Pons (tissue), 1 donor: Measurements from ENCODE around the gene PDIA5.

ENCODE experiments used
- DNase-seq: peaks from one replicate; pipeline ENCODE4 v3.0.0-alpha.2; 2016; ENCODE audit warnings: low spot score

PDIA5 gene

GRCh38 chr3:123169492-123169929 is 102.7 kb downstream of the PDIA5 start:
- DNase-seq, result no peak

GRCh38 chr3:123169930-123170329 is 103.1 kb downstream of the PDIA5 start:
- DNase-seq, result no peak

DNA sequence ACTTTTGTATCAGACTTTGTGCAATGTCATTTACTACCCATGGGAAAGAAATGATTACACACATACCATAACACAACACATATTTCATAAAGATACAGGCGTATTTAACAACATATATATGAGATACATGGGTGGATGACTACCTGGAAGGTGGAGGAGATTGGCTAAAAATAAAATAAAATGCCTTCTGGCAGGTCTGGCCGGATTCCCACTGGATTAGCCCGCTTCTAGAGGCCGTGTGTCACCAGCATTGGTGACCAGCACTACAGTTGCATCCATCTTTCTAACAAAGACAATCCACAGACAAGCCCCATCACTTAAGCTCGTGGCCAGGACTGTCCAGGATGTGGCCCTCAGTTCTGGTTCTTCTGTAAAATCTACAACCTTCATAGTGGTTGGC is 114.0 kb downstream of the PDIA5 start:
- DNase-seq, result no peak

- DNase-seq, result no peak
Observed at GRCh38 chr3:123186695-123187094, 119.9 kb downstream of the PDIA5 start.

- DNase-seq, result no peak
Observed at GRCh38 chr3:123188058-123188457, 121.2 kb downstream of the PDIA5 start.

DNA sequence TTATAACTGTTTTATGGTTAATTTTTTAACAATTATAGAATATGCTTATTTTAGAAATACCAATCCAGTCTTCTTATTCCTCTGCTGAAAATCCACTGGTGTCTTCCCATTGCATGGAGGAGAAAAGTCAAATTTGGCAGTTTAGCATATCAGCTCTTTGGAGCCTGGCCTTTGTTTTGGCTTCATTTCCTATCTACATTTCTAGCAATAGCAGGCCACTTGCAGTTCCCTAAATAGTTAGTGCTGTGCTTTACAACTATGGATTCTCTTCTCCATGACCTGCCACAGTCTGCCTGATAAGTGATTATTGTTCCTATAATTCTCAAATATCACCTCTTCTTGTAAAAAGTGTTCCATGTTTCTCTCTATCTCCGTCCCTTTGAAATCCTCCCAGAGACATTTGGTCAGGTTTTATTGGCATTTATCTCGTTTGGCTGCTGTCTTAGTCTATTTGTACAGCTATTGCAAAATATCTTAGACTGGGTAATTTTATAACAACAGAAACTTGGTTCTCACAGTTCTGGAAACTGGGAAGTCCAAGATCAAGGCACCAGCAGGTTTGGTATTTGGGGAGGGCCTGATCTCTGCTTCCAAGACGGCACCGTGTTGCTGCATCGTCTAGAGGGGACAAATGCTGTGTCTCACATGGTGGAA is 126.8 kb downstream of the PDIA5 start:
- peak; percentile 2 for DNase-seq

GRCh38 chr3:123194552-123194951 is 127.7 kb downstream of the PDIA5 start:
- DNase-seq, result peak; percentile 11

GRCh38 chr3:123198372-123198771 is 131.5 kb downstream of the PDIA5 start:
- no peak for DNase-seq

DNA sequence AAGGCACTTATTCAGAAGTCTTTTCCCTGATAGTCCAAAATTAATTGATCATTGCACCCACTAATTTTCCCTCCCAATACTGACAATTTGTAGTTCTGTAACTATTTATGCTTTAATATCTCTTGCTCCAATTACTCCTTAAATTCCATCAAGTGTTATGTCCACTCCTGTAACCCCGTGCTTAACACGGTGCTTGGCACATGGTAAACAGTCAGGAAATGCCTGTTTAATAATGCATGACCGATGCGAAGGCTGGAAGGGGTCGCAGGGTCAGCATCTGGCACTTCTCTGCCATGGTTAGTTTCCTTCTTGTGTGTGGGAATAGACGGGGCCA is 134.4 kb downstream of the PDIA5 start:
- DNase-seq, result no peak

DNA sequence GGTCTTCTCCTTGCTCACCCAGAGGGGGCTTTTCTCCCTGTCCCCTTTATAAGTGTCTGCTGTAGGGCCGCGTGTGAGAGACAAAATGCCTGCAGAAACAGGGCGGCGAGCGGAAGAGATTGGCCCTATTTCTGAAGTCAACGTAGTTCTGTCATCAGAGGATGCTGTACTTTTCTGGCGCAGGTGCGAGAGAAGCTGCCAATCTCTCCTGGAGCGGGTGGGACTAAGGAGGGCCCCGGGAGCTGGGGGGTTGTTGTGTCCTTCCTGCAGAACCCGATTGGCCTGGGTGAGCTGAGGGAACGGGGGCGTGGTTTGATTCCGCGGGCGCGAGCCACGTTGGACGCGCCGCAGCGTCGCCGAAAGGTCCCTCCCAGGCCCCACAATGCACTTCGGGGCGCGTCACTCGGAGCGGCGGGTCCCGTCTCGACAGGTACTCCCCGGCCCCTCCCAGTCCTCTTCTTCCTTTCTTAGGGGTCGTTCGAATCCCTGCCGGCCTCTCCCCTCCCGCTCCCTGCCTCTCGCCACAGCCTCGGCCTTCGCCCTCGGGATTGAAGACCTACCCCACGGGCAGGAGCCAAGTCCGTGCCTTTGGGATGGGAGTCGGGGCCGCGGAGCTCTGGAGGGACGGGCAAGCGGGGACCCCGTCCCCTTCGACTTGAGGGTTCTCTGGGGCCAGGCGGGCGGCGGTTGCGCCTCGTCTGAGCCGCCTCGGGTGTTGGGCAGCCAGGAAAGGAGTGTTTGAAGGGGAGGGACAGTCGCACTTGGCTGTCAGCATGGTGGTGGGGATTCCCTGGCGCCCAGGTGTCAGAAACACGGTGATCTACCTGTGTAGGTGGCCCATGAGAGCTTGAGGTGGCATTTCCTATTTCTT is 135.0 kb downstream of the PDIA5 start, which contains the start of gene SEC22A:
SEC22A (plus strand) TSS at position 387 of the 871 bp plus-strand sequence. CDS start 7,275 bp downstream, outside the sequence.
- DNase-seq, result peak; percentile 88

GRCh38 chr3:123202451-123202850 is 135.6 kb downstream of the PDIA5 start:
- peak; percentile 1 for DNase-seq
